ENCODE results near the gene ZNF646. TPM values are rescaled to one million over a fixed set of nuclear protein-coding genes. Genes with fewer than 3 reads are reported as not detected.

The ZNF646 gene
- total RNA-seq, 1 donor from 2014 or later = 11.6 TPM

- intact Hi-C loops (cut with DNase I) = loop anchor here (10.0 kb wide), 1 partner anchor 417 kb away; the partner anchor contains the start of genes FBRS and PRR14
- H3K27ac ChIP-seq = no peak overlapping the region
These were observed 2.4 kb upstream of the ZNF646 start for GRCh38 chr16:31071861-31072260.

GRCh38 chr16:31072540-31073141 lies 1.6 kb upstream of the ZNF646 start:
- Histone ChIP-seq H3K4me3 (peak overlapping the region; percentile 73 to 87), H3K27ac (peak overlapping the region; percentile 87 to 91), H3K9me3 (no peaks in the 10 kb centered on the region), H3K27me3 (no peaks in the 10 kb centered on the region), H3K4me1 (peaks cover 0 to 20% of the 10 kb centered on the region in 2 donors), H3K36me3 (peaks cover 12 to 15% of the 10 kb centered on the region in 2 donors)
- intact Hi-C loops (cut with DNase I) = loop anchor here (1.0 to 10.0 kb wide), 3 partner anchors 108 to 418 kb away; partner anchors contain the start of genes FBRS, FUS, PRR14 and SETD1A
- DNase-seq (ENCODE audit: low spot score in 2 of 2) = peak in 1 of 2 donors; percentile 68
- TF ChIP-seq CTCF (IDR thresholded peaks at IDR 0.05) = no peak

More at GRCh38 chr16:31071861-31072260, 2.4 kb upstream of the ZNF646 start:
- Histone ChIP-seq H3K9me3 (no peaks in the 10 kb centered on the region), H3K36me3 (peaks cover 6 to 7% of the 10 kb centered on the region in 2 donors), H3K27me3 (no peaks in the 10 kb centered on the region), H3K4me1 (peaks cover 0 to 20% of the 10 kb centered on the region in 2 donors), H3K4me3 (peak overlapping the region in 1 of 2 donors; percentile 73)
- DNase-seq (ENCODE audit: low spot score in 2 of 2) = no peak
- TF ChIP-seq CTCF (IDR thresholded peaks at IDR 0.05) = no peak

- Histone ChIP-seq H3K36me3 (peaks cover 19 to 22% of the 10 kb centered on the region in 2 donors), H3K9me3 (no peaks in the 10 kb centered on the region), H3K4me1 (peaks cover 0 to 20% of the 10 kb centered on the region in 2 donors), H3K27me3 (no peaks in the 10 kb centered on the region), H3K27ac (peak overlapping the region; percentile 87 to 91), H3K4me3 (peak overlapping the region; percentile 73 to 87)
- intact Hi-C loops (cut with DNase I) = loop anchor here (1.0 to 10.0 kb wide), 3 partner anchors 107 to 419 kb away; partner anchors contain the start of genes FBRS, FUS, PRR14 and SETD1A
- TF ChIP-seq CTCF (IDR thresholded peaks at IDR 0.05) = no peak
- DNase-seq (ENCODE audit: low spot score in 2 of 2) = peak; percentile 46 to 95
These were observed 866 bp upstream of the ZNF646 start for GRCh38 chr16:31073142-31073969.

GRCh38 chr16:31074814-31075183 lies 577 bp downstream of the ZNF646 start:
- Histone ChIP-seq H3K27ac (peak overlapping the region; percentile 86 to 91), H3K36me3 (peaks cover 33 to 37% of the 10 kb centered on the region in 2 donors), H3K4me3 (peak overlapping the region; percentile 73 to 87), H3K4me1 (peaks cover 0 to 20% of the 10 kb centered on the region in 2 donors), H3K9me3 (no peaks in the 10 kb centered on the region), H3K27me3 (no peaks in the 10 kb centered on the region)
- intact Hi-C loops (cut with DNase I) = loop anchor here (1.0 to 10.0 kb wide), 7 partner anchors 20 to 420 kb away; partner anchors contain the start of genes ARMC5, FBRS, KAT8 and PRR14
- DNase-seq (ENCODE audit: low spot score in 2 of 2) = no peak
- TF ChIP-seq CTCF (IDR thresholded peaks at IDR 0.05) = no peak

GRCh38 chr16:31076319-31076718 lies 2.1 kb downstream of the ZNF646 start:
- H3K4me1 ChIP-seq = peaks cover 0 to 20% of the 10 kb centered on the region in 2 donors
- H3K27me3 ChIP-seq = no peaks in the 10 kb centered on the region
- no peaks in the 10 kb centered on the region for H3K9me3 ChIP-seq
- DNase-seq (ENCODE audit: low spot score in 2 of 2) = peak in 1 of 2 donors; percentile 55
- H3K4me3 ChIP-seq = no peak overlapping the region
- H3K36me3 ChIP-seq = peaks cover 48 to 52% of the 10 kb centered on the region in 2 donors
- H3K27ac ChIP-seq = no peak overlapping the region
- no peak for TF ChIP-seq CTCF (IDR thresholded peaks at IDR 0.05)
- intact Hi-C loops (cut with DNase I) = loop anchor here (10.0 kb wide), 1 partner anchor 422 kb away; the partner anchor contains the start of genes FBRS and PRR14

Measured in ascending aorta (tissue), 2 donors.